RWPE1 (cell line): ENCODE data around the gene TSPAN14.

Source experiments
- CTCF ChIA-PET: fragments of 350-600 bp; sonication (Branson Sonifier 250); formaldehyde crosslinking; extraction: SDS; loops from one replicate; lab custom pipeline; 2021; lab: Yijun Ruan, JAX
- POLR2A ChIA-PET: fragments of 400-600 bp; formaldehyde crosslinking; extraction: SDS; loops from one replicate; lab custom pipeline; 2020; ENCODE audit warnings: antibody characterized with exemption; ENCODE audit not compliant: low non-redundant PET; lab: Yijun Ruan, JAX
- DNase-seq: peaks from one replicate; pipeline ENCODE4 v3.0.0; 2012; ENCODE audit warnings: low spot score
- H3K27ac ChIP-seq: fragments of 450-650 bp; 2 replicates; pipeline ENCODE4 v1.5.1; 2017
- CTCF ChIP-seq: fragments of 450-650 bp; conservative IDR thresholded peaks from 2 replicates; pipeline ENCODE4 v1.5.1; 2017; ENCODE audit warnings: low read depth, mild to moderate bottlenecking

Gene TSPAN14

DNA sequence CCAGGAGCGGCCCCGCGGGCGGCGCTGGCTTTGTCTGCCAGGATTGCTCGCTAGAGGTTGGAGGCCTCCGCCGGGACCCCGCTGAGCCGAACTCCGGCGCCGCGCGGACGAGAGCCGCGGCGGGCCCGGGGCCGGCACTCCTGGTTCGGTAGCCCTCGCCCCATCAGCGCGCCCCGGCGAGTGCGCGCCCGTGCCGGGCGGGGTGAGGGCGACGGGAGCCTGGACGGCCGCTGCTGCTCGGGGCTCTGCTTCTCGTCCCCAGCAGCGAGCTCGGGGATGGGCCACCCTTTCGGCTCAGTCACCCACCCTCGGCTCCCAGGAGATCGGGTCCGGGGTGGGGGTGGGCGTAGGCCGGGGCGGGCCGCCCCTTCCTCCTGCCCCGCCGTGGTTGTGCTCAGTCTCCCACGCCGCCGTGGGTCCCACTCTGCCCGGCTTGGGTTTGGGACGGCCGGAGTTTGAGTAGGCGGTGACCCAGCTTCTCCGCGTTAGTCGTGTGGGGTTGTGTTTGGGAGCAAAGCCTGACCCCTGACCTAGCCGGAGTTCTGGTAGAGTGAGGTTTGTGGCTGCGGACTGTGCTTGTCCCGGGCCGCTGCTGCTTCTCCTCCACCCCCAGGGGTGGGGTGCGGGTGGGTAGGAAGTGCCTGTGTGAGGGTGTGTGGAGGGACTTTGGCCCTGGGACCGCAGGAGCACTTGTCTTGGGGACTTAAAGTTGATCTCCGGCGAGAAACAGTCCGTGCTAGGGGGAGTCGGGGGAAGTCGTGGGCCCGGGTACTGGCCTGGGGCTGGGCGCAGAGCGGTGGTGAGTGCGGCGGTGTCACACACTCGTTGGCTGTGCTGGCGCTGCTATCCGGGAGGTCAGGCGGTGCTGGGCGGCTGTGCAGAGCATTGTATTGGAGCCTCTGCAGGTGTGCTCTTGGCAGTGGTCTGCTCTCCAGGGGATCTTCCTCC, 677 bp downstream of the TSPAN14 start:
- no peak for TF ChIP-seq CTCF
- POLR2A ChIA-PET = no interaction called here
- CTCF ChIA-PET = interaction anchor here (0.7 to 6.0 kb wide), 4 partner anchors 10 to 50 kb away, joined by 3 to 41 read pairs (median 10); no protein-coding TSS in a partner anchor
- H3K27ac ChIP-seq = peak overlapping the region; percentile 97
- DNase-seq = no peak

GRCh38 chr10:80455461-80456349, 1.6 kb downstream of the TSPAN14 start:
- H3K27ac ChIP-seq = peak overlapping the region; percentile 97
- ChIA-PET POLR2A (interaction anchor here (0.6 kb wide), 1 partner anchor 44 kb away, joined by 3 read pairs; no protein-coding TSS in a partner anchor), CTCF (interaction anchor here (0.6 to 6.0 kb wide), 3 partner anchors 12 to 49 kb away, joined by 4 to 41 read pairs (median 4); no protein-coding TSS in a partner anchor)
- TF ChIP-seq CTCF = no peak
- no peak for DNase-seq

- no peak for DNase-seq
- CTCF ChIA-PET = interaction anchor here (1.0 to 6.0 kb wide), 5 partner anchors 8 to 48 kb away, joined by 3 to 41 read pairs (median 7); no protein-coding TSS in a partner anchor
- no peak for TF ChIP-seq CTCF
- H3K27ac ChIP-seq = peak overlapping the region; percentile 97
- POLR2A ChIA-PET = no interaction called here
Observed at GRCh38 chr10:80457554-80458262, 3.6 kb downstream of the TSPAN14 start.

DNA sequence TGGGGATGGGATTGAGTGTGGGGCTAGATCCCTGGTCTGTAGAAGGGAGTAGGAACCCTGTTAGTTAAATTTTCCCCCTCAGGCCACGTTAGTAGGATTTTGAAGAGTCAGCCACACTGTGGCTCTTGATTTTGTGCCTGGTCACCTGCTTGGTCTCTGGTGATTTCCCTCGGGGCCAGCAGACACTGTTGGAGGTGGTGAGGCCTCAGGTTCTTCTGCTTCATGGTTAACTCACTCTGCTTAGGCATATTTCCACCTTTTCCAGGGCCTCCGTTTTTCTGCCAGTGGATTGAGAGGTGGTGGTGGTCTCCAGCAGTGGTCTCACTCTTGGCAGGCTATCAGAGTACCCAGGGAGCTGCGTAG, 4.1 kb downstream of the TSPAN14 start:
- H3K27ac ChIP-seq = peak overlapping the region; percentile 97

GRCh38 chr10:80458638-80459037, 4.5 kb downstream of the TSPAN14 start:
- DNase-seq = no peak
- TF ChIP-seq CTCF = no peak
- ChIA-PET CTCF (interaction anchor here (0.6 to 3.5 kb wide), 8 partner anchors 9 to 300 kb away, joined by 3 to 26 read pairs (median 3); no protein-coding TSS in a partner anchor), POLR2A (interaction anchor here (0.6 to 1.4 kb wide), 2 partner anchors 15 to 47 kb away, joined by 4 to 6 read pairs; no protein-coding TSS in a partner anchor)
- H3K27ac ChIP-seq = peak overlapping the region; percentile 97

More for the DNA sequence above, 4.1 kb downstream of the TSPAN14 start:
- DNase-seq = no peak
- CTCF ChIA-PET = interaction anchor here (0.6 to 3.5 kb wide), 5 partner anchors 9 to 47 kb away, joined by 3 to 26 read pairs (median 3); no protein-coding TSS in a partner anchor
- POLR2A ChIA-PET = no interaction called here
- no peak for TF ChIP-seq CTCF
